ENCODE measurements around the gene TBX10. TPM values are rescaled to one million over a fixed set of nuclear protein-coding genes. Genes with fewer than 3 reads are reported as not detected.

TBX10 gene
- total RNA-seq, 1 donor from 2014 or later, result not detected

Other genes with a start within 250 kb of the TBX10 start
- 46.1 and 49.4 TPM in 2 replicates for gene RAD9A, start 247.8 kb downstream of the TBX10 start, total RNA-seq
- gene PPP1CA, start 237.9 kb downstream of the TBX10 start, total RNA-seq, result 222 and 223 TPM in 2 replicates
- 0.66 and 1.8 TPM in 2 replicates for gene TBC1D10C, start 235.7 kb downstream of the TBX10 start, total RNA-seq
- 0.07 and 0.12 TPM in 2 replicates for gene CARNS1, start 224.1 kb downstream of the TBX10 start, total RNA-seq
- gene RPS6KB2, start 211.3 kb downstream of the TBX10 start, total RNA-seq, result 48.4 and 55.0 TPM in 2 replicates
- 0.84 and 1.6 TPM in 2 replicates for gene PTPRCAP, start 202.1 kb downstream of the TBX10 start, total RNA-seq
- gene CORO1B, start 196.3 kb downstream of the TBX10 start, total RNA-seq, result 79.0 and 89.5 TPM in 2 replicates
- gene GPR152, start 187.0 kb downstream of the TBX10 start, total RNA-seq, result not detected in 2 replicates
- gene CABP4, start 184.4 kb downstream of the TBX10 start, total RNA-seq, result not detected in 2 replicates
- gene TMEM134, start 170.5 kb downstream of the TBX10 start, total RNA-seq, result 37.3 and 40.8 TPM in 2 replicates
- gene AIP, start 156.7 kb downstream of the TBX10 start, total RNA-seq, result 48.7 and 50.1 TPM in 2 replicates
- gene PITPNM1, start 134.4 kb downstream of the TBX10 start, total RNA-seq, result 81.5 and 109 TPM in 2 replicates
- gene CDK2AP2, start 131.6 kb downstream of the TBX10 start, total RNA-seq, result 32.0 and 32.8 TPM in 2 replicates
- gene CABP2, start 116.3 kb downstream of the TBX10 start, total RNA-seq, result not detected in 2 replicates
- gene GSTP1, start 56.0 kb downstream of the TBX10 start, total RNA-seq, result 776 and 780 TPM in 2 replicates
- 182 and 191 TPM in 2 replicates for gene NDUFV1, start 32.8 kb downstream of the TBX10 start, total RNA-seq
- 11.0 and 13.9 TPM in 2 replicates for gene NUDT8, start 9.8 kb downstream of the TBX10 start, total RNA-seq
- not detected in 2 replicates for gene ACY3, start 11.0 kb upstream of the TBX10 start, total RNA-seq
- gene ALDH3B2, start 34.9 kb upstream of the TBX10 start, total RNA-seq, result not detected in 2 replicates